ENCODE measurements around the gene PCSK7. TPM values are rescaled to one million over a fixed set of nuclear protein-coding genes. Genes with fewer than 3 reads are reported as not detected.

Gene PCSK7
- total RNA-seq, 1 experiment from 2014 or later = 50.7 TPM

DNA sequence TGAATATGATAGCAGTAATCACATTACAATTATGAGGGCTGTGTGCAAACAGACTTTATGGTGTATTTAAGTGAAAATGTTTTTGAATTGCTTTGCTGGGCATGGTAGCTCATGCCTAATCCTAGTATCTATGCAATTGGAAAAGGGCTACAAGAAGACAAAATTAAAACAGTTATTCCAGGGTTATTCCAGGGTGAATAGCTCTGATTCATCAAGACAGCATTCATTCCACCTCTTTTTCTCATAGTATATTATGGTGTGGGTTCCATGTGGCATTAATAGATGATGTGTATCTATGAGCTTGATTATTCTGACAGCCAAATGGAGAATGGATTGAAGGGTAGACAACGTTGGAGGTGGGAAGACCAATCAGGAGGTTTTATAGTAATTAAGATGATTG lies 65.4 kb downstream of the PCSK7 start:
- TF ChIP-seq, protein P1, sequence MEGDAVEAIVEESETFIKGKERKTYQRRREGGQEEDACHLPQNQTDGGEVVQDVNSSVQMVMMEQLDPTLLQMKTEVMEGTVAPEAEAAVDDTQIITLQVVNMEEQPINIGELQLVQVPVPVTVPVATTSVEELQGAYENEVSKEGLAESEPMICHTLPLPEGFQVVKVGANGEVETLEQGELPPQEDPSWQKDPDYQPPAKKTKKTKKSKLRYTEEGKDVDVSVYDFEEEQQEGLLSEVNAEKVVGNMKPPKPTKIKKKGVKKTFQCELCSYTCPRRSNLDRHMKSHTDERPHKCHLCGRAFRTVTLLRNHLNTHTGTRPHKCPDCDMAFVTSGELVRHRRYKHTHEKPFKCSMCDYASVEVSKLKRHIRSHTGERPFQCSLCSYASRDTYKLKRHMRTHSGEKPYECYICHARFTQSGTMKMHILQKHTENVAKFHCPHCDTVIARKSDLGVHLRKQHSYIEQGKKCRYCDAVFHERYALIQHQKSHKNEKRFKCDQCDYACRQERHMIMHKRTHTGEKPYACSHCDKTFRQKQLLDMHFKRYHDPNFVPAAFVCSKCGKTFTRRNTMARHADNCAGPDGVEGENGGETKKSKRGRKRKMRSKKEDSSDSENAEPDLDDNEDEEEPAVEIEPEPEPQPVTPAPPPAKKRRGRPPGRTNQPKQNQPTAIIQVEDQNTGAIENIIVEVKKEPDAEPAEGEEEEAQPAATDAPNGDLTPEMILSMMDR (conservative IDR thresholded peaks at IDR 0.05) = no peak
- H3K23ac ChIP-seq (ENCODE audit: insufficient read length, low read depth, low read length) = no peak overlapping the region
- H3K4me2 ChIP-seq (ENCODE audit: insufficient read depth, insufficient read length, low read length) = no peak overlapping the region
- Mint-ChIP-seq H3K4me1 (peaks cover 7 to 11% of the 10 kb centered on the region in 2 experiments), H3K9me3 (no peaks in the 10 kb centered on the region), H3K4me3 (no peak overlapping the region), H3K27ac (peak overlapping the region in 1 of 3 experiments; percentile 9; a peak in 1 of 7 replicates), H3K27me3 (ENCODE audit: low read depth) (no peaks in the 10 kb centered on the region), H3K36me3 (ENCODE audit: insufficient read depth in 1 of 3, low read depth in 3 of 3) (peaks cover 31 to 91% (median 79%) of the 10 kb centered on the region in 3 experiments; a peak in 6 of 7 replicates)
- no peak overlapping the region for H2BK20ac ChIP-seq (ENCODE audit: low read depth, low read length, poor library complexity, severe bottlenecking)
- H3K27ac ChIP-seq (ENCODE audit: insufficient read length, low read depth, low read length) = no peak overlapping the region
- no peak overlapping the region for H3K9ac ChIP-seq (ENCODE audit: extremely low read depth, insufficient read length, low read length)
- H3T11ph ChIP-seq (ENCODE audit: low read length) = no peak overlapping the region
- H4K91ac ChIP-seq (ENCODE audit: insufficient read length, low read depth, low read length) = no peak overlapping the region
- H2BK15ac ChIP-seq (ENCODE audit: low read depth, low read length) = no peak overlapping the region
- no peak overlapping the region for H2AFZ ChIP-seq (ENCODE audit: low read length)
- H3K56ac ChIP-seq (ENCODE audit: insufficient read length, low read depth, low read length) = no peak overlapping the region
- no peaks in the 10 kb centered on the region for H3K9me3 ChIP-seq (ENCODE audit: control insufficient read depth, low read depth, low read length)
- DNase-seq = no peak
- WGBS (ENCODE audit: extremely low coverage, insufficient read length, low lambda C conversion rate) = no CpG with 5 or more reads among the region's 1 CpG
- no peaks in the 10 kb centered on the region for H3K4me1 ChIP-seq (ENCODE audit: insufficient read depth, low read length)
- H4K5ac ChIP-seq (ENCODE audit: insufficient read length, low read depth, low read length) = no peak overlapping the region
- no peak overlapping the region for H3K18ac ChIP-seq (ENCODE audit: insufficient read length, low read depth, low read length)
- H4K20me1 ChIP-seq (ENCODE audit: control insufficient read depth, insufficient read depth, insufficient read length) = no peaks in the 10 kb centered on the region
- no peak overlapping the region for H2BK5ac ChIP-seq (ENCODE audit: insufficient read length, low read length)
- H3K4ac ChIP-seq (ENCODE audit: low read depth, low read length) = no peak overlapping the region
- no peak overlapping the region for H2BK120ac ChIP-seq (ENCODE audit: low read depth, low read length, poor library complexity, severe bottlenecking)
- H3K23me2 ChIP-seq (ENCODE audit: insufficient read length, low read depth, low read length, poor library complexity, severe bottlenecking) = no peaks in the 10 kb centered on the region
- no peaks in the 10 kb centered on the region for H3K79me1 ChIP-seq (ENCODE audit: insufficient read depth, low read depth, low read length, poor library complexity, severe bottlenecking)
- no peak overlapping the region for H4K8ac ChIP-seq (replicated peaks; ENCODE audit: insufficient read length, low read depth, low read length)
- H2BK12ac ChIP-seq (ENCODE audit: insufficient read length, low read depth, low read length) = no peak overlapping the region
- no peak overlapping the region for H3K14ac ChIP-seq (ENCODE audit: insufficient read depth, low read length)
- no peaks in the 10 kb centered on the region for H3K27me3 ChIP-seq (ENCODE audit: insufficient read depth, low read length)
- H2AK5ac ChIP-seq (ENCODE audit: insufficient read length, low read length) = no peak overlapping the region
- no peaks in the 10 kb centered on the region; the same call in 1 of the 2 replicates for H3K79me2 ChIP-seq (ENCODE audit: insufficient read depth, low read length)
